ENCODE results near the gene VPS9D1. TPM values are rescaled to one million over a fixed set of nuclear protein-coding genes. Genes with fewer than 3 reads are reported as not detected.
"Not testable (repeated sequence)": the region's sequence is repeated elsewhere in the genome, so short reads cannot be mapped to it uniquely, and the experiment has no call there.

Gene VPS9D1
- total RNA-seq, 4 donors from 2014 or later = 5.9 to 14.1 (median 7.0) TPM

DNA sequence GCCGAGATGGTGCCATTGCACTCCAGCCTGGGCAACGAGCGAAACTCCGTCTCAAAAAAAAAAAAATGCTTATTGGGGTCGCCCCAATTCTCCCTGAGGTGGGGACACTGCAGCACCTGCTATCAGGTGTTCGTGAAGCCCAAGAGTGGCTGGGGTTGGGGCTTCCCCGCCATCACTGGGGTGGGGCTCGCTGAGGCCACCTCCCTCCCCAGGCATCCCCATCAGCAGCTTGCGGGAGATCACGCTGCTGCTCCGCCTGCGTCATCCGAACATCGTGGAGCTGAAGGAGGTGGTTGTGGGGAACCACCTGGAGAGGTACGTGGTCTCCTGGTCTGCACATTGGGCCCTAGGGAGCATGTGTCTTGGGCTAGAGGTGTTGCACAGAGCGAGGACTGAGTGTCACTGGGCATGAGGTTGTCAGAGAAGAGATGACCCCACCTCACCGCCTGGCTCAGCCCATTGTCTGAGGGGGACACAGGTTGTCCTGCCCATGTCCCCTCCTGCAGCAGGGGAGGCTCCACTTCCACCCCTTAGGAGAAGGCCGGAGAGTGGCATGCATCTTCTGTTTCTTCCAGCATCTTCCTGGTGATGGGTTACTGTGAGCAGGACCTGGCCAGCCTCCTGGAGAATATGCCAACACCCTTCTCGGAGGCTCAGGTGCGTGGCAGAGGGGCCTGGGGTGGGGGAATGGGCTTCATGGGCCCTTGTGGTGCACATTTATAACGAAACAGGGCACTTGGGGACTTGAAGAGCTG is 29.3 kb downstream of the VPS9D1 start:
- no peak for DNase-seq (ENCODE audit: low spot score in 2 of 2)
- Histone ChIP-seq H3K36me3 (peaks cover 2 to 64% (median 6%) of the 10 kb centered on the region in 3 donors), H3K27me3 (no peaks in the 10 kb centered on the region), H3K4me3 (no peak overlapping the region), H3K27ac (no peak overlapping the region), H3K9me3 (no peaks in the 10 kb centered on the region), H3K4me1 (peaks cover 0 to 10% (median 4%) of the 10 kb centered on the region in 4 donors)
- WGBS, 2 donors = 92 to 94% methylated on average over 21 of the region's 21 CpGs
- TF ChIP-seq, protein P1, sequence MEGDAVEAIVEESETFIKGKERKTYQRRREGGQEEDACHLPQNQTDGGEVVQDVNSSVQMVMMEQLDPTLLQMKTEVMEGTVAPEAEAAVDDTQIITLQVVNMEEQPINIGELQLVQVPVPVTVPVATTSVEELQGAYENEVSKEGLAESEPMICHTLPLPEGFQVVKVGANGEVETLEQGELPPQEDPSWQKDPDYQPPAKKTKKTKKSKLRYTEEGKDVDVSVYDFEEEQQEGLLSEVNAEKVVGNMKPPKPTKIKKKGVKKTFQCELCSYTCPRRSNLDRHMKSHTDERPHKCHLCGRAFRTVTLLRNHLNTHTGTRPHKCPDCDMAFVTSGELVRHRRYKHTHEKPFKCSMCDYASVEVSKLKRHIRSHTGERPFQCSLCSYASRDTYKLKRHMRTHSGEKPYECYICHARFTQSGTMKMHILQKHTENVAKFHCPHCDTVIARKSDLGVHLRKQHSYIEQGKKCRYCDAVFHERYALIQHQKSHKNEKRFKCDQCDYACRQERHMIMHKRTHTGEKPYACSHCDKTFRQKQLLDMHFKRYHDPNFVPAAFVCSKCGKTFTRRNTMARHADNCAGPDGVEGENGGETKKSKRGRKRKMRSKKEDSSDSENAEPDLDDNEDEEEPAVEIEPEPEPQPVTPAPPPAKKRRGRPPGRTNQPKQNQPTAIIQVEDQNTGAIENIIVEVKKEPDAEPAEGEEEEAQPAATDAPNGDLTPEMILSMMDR (IDR thresholded peaks at IDR 0.05) = no peak
- no peak for TF ChIP-seq EP300 (IDR thresholded peaks at IDR 0.05)
- TF ChIP-seq POLR2A (IDR thresholded peaks at IDR 0.05) = no peak

DNA sequence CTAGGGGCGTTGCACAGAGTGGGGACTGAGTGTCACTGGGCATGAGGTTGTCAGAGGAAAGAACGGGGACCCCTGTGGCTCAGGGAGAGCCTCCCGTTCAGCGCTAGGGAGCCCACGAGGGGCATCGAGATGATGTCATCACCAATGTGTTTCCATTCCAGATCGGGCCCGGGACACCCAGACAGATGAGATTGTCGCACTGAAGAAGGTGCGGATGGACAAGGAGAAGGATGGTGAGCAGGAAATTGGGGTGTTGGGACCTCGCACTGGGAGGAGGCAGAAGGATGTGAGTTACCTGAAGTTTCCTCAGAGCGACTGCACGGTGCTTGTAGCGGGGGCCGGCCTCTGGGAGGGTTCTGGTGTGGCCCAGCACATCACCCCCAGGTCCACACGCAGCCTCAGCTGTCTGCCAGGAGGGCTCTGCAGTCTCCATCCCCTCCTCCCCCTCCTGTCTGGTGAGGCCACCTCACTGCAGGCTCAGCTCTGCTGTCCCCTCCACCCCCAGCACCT is 30.3 kb downstream of the VPS9D1 start:
- Histone ChIP-seq H3K27me3 (no peaks in the 10 kb centered on the region), H3K27ac (no peak overlapping the region), H3K4me3 (no peak overlapping the region), H3K4me1 (peaks cover 0 to 15% (median 4%) of the 10 kb centered on the region in 4 donors), H3K36me3 (peaks cover 2 to 54% (median 6%) of the 10 kb centered on the region in 3 donors), H3K9me3 (no peaks in the 10 kb centered on the region)
- WGBS, 2 donors = 87 to 90% methylated on average over 15 to 16 of the region's 16 CpGs
- no peak for DNase-seq (ENCODE audit: low spot score in 2 of 2)
- TF ChIP-seq POLR2A (IDR thresholded peaks at IDR 0.05) (no peak), EP300 (IDR thresholded peaks at IDR 0.05) (no peak)
- TF ChIP-seq, protein P1 (IDR thresholded peaks at IDR 0.05) = no peak

DNA sequence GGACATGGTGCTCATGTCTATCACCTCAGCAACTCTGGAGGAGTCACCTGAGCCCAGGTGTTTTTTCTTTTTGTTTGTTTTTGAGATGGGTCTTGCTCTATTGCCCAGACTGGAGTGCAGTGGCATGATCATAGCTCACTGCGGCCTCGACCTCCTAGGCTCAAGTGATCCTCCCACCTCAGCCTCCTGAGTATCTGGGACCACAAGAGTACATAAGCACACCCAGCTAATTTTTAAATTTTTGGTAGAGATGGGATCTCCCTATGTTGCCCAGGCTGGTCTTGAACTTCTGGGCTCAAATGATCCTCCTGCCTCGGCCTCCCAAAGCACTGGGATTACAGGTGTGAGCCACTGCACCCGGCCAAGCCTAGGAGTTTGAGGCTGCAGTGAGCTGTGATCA is 31.1 kb downstream of the VPS9D1 start:
- not testable (repeated sequence) for H3K27me3 ChIP-seq; H3K9me3 ChIP-seq; H3K27ac ChIP-seq; H3K4me3 ChIP-seq; DNase-seq (ENCODE audit: low spot score in 2 of 2)
- Histone ChIP-seq H3K36me3 (peaks cover 2 to 51% (median 6%) of the 10 kb centered on the region in 3 donors), H3K4me1 (peaks cover 0 to 15% (median 4%) of the 10 kb centered on the region in 4 donors)
- 72 to 99% methylated on average over 4 of the region's 4 CpGs for WGBS, 2 donors

DNA sequence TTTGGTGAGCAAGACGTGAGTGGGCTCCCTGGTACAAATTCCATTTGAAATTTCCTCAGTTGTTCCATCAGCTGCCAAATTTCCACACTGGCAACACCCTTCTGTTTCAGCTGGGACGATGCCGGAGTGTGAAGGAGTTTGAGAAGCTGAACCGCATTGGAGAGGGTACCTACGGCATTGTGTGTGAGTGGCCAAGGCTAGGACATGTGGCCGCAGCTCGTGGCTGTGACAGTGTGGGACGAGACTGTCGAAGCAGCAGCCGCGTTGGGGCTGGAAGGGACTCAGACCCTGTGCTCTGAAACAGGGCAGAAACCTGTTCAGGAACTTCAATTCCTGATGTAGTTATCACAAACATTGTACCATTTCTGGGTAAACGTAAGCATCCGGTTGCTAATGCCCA is 31.6 kb downstream of the VPS9D1 start:
- no peak for DNase-seq (ENCODE audit: low spot score in 2 of 2)
- Histone ChIP-seq H3K36me3 (peaks cover 2 to 49% (median 6%) of the 10 kb centered on the region in 3 donors), H3K4me1 (peaks cover 0 to 15% (median 4%) of the 10 kb centered on the region in 4 donors), H3K27me3 (no peaks in the 10 kb centered on the region), H3K4me3 (no peak overlapping the region), H3K9me3 (no peaks in the 10 kb centered on the region), H3K27ac (no peak overlapping the region)
- TF ChIP-seq POLR2A (IDR thresholded peaks at IDR 0.05) = no peak
- TF ChIP-seq, protein P1 (IDR thresholded peaks at IDR 0.05) = no peak
- TF ChIP-seq EP300 (IDR thresholded peaks at IDR 0.05) = no peak
- 92 to 95% methylated on average over 13 of the region's 13 CpGs for WGBS, 2 donors

DNA sequence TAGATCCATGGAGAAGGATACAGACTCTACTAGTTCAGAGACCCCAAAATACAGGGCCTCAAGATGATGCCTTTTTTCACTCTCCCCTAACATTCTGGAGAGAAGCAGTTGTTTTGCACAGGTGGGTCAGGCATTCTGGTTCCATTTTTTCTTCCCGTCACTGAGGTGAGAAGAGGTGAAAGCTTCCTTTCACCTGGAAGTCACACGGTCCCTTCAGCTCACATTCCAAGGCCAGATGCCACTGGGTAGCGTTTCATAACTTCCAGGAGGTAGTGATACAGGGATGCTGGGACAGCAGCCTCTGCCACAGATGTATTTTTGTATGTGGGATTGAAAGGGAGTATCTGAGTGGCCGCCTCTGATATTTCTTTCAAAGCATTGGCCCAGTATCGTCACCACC is 32.3 kb downstream of the VPS9D1 start:
- Histone ChIP-seq H3K27ac (no peak overlapping the region), H3K4me3 (no peak overlapping the region), H3K27me3 (no peaks in the 10 kb centered on the region), H3K4me1 (peaks cover 0 to 15% (median 4%) of the 10 kb centered on the region in 4 donors), H3K9me3 (no peaks in the 10 kb centered on the region), H3K36me3 (peaks cover 2 to 41% (median 5%) of the 10 kb centered on the region in 3 donors)
- no peak for DNase-seq (ENCODE audit: low spot score in 2 of 2)
- TF ChIP-seq POLR2A (IDR thresholded peaks at IDR 0.05) = no peak
- no peak for TF ChIP-seq EP300 (IDR thresholded peaks at IDR 0.05)
- TF ChIP-seq, protein P1 (IDR thresholded peaks at IDR 0.05) = no peak
- 90 to 91% methylated on average over 5 of the region's 5 CpGs for WGBS, 2 donors

All from tibial nerve (tissue), 4 donors.